Stimulated activated naive CD8-positive, alpha-beta T cell treated with anti-CD3 and anti-CD28 coated beads, Interleukin-15, Interleukin-2, amounts not matched to agents 100 ng/mL and 50 ng/mL, for 24 hours (primary cell): ENCODE measurements around the gene SART3.

Experiments used
- H3K27ac Mint-ChIP-seq: one replicate; pipeline ENCODE4 v1.8.0; 2021; ENCODE audit warnings: mild to moderate bottlenecking, mixed read lengths
- H3K27me3 Mint-ChIP-seq: one replicate; pipeline ENCODE4 v1.8.0; 2021; ENCODE audit warnings: mixed read lengths
- H3K36me3 Mint-ChIP-seq: one replicate; pipeline ENCODE4 v1.8.0; 2021; ENCODE audit warnings: low read depth, mixed read lengths
- H3K4me1 Mint-ChIP-seq: one replicate; pipeline ENCODE4 v1.8.0; 2021; ENCODE audit warnings: low read depth, mixed read lengths
- H3K4me3 Mint-ChIP-seq: one replicate; pipeline ENCODE4 v1.8.0; 2021; ENCODE audit warnings: mild to moderate bottlenecking, mixed read lengths
- H3K9me3 Mint-ChIP-seq: one replicate; pipeline ENCODE4 v1.8.0; 2021; ENCODE audit warnings: mixed read lengths

Gene SART3

GRCh38 chr12:108602209-108602705 is 41.3 kb upstream of the SART3 start:
- no peak overlapping the region for H3K27ac Mint-ChIP-seq
- H3K4me3 Mint-ChIP-seq = no peak overlapping the region
- H3K9me3 Mint-ChIP-seq = no peaks in the 10 kb centered on the region
- H3K4me1 Mint-ChIP-seq = peaks cover 3% of the 10 kb centered on the region
- H3K27me3 Mint-ChIP-seq = peaks cover 4% of the 10 kb centered on the region
- no peaks in the 10 kb centered on the region for H3K36me3 Mint-ChIP-seq

GRCh38 chr12:108600702-108601007 is 39.7 kb upstream of the SART3 start:
- no peak overlapping the region for H3K27ac Mint-ChIP-seq
- H3K27me3 Mint-ChIP-seq = peaks cover 4% of the 10 kb centered on the region
- peaks cover 3% of the 10 kb centered on the region for H3K4me1 Mint-ChIP-seq
- H3K9me3 Mint-ChIP-seq = no peaks in the 10 kb centered on the region
- no peaks in the 10 kb centered on the region for H3K36me3 Mint-ChIP-seq
- H3K4me3 Mint-ChIP-seq = no peak overlapping the region

DNA sequence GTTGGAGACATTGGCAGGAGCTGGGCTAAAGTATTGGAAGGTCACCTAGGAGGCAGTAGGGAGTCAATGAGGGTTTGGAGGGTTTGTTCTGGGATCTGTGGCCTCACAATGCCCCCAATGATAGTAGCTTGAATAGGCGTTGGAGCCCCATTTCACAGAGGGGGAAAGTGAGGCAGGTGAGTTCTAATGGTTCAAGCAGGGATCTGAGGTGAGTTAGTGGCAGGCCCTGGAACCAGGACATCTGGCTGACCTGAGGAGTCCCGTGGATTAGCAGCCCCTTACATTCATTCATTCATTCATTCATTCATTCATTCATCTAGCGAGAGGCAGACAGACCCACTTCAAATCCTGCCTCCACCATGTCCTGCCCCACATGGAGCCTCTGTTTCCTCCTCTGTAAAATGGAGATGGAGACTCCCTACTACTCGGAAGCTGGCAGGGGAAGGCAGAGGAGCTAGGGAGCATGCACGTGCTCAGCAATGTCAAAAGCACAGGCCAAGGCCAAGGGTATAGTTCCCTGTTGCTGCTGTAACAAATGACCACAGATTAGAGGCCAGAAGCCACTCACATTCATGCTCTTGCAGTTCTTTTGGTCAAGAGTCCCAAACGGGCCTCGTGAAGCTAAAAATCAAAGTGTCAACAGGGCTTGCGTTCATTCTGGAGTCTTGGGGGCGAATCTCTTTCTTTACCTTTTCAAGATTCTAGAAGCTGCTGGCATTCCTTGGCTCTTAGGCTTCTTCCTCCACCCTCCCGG is 39.2 kb upstream of the SART3 start:
- Mint-ChIP-seq H3K36me3 (no peaks in the 10 kb centered on the region), H3K27ac (no peak overlapping the region), H3K27me3 (peaks cover 4% of the 10 kb centered on the region), H3K4me3 (no peak overlapping the region), H3K9me3 (no peaks in the 10 kb centered on the region), H3K4me1 (no peaks in the 10 kb centered on the region)

DNA sequence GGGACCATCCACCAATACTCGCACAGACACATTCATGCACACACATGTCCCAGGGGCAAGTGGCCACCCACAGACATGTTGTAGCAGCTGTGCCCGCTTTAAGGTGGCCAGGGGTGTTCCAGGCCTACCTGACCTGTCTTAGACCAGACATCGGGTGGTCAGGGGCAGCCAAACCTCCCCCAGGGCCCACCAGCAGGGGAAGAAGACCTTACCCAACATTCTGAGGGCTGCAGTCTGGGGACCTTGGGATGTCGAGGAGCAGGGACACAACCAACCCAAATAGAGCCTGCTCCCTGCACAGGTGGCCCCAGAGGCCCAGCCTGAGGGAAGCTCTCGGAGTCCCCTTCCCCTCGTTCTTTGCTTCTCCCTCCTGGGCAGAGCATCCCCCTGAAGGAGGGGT is 38.6 kb upstream of the SART3 start:
- Mint-ChIP-seq H3K4me1 (no peaks in the 10 kb centered on the region), H3K36me3 (no peaks in the 10 kb centered on the region), H3K27me3 (peaks cover 4% of the 10 kb centered on the region), H3K4me3 (no peak overlapping the region), H3K27ac (no peak overlapping the region), H3K9me3 (no peaks in the 10 kb centered on the region)

DNA sequence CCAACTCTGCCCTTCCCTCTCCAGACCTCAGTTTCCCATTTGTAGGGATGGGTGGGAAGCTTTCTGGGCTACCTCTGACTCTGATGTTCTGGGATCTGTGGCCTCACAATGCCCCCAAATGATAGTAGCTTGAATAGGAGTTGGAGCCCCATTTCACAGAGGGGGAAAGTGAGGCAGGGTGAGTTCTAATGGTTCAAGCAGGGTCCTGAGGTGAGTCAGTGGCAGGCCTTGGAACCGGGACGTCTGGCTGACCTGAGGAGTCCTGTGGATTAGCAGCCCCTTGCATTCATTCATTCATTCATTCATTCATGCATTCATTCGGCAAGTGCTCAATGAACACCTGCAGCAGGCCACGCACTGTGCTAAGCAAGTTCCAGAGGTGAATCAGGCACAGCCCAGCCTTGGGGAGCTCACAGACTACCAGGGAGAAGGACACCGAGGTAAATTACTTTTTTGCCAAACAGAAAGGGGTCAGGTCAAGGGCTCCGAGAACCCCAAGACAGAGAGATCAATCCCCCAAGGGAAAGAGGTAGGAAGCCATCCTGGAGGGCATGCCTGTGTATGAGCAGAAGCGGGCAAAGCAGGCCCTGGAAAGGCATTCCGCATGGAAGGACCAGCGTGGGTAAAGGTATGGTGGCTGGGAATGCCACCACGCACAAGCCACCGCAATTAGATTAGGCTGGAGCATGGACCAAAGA is 37.7 kb upstream of the SART3 start:
- Mint-ChIP-seq H3K27me3 (peaks cover 4% of the 10 kb centered on the region), H3K4me3 (no peak overlapping the region), H3K9me3 (no peaks in the 10 kb centered on the region), H3K27ac (no peak overlapping the region), H3K36me3 (no peaks in the 10 kb centered on the region), H3K4me1 (no peaks in the 10 kb centered on the region)

DNA sequence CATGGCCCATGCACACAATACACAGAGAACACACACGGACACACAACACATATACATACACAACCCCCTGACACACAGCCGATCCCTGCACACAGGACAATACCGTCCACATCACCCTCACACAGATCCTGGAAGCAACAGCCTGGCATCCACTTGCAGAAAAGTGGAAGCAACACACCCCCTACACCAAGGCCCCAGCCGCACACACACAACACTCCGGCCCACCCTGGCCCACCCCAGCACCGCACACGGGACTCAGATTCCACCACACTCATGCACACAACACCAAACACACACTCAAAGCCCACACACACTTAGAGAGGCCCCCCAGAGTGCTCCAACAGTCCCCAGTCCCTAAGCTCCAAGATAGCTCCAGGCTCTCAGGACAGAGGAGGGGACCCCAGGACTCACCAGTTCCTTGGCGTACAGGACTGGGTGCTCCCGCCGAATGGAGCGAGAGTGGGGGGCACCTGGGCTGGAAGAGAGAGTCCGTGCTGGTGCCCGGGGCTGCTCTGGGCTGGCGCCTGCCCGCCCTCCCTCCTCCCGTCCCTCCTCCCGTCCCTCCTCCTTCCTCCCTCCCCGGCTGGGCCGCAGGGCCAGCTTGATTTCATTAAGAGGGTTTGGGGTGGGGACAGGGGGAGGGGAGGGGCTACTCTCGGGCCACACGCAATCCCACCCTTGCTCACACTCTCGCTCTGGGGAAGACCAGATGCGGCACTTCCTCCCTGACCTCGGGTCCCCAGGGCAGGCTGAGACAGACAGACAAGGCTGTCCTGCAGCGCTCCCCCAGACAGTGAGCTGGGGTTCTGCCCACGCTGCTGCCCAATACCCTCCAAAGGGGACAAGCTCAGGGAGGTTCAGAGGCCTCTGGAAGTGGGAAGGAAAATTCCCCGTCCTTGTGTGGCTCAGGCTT is 36.8 kb upstream of the SART3 start, which contains the start of gene TMEM119:
Gene TMEM119, minus strand, starts transcription at position 526 of the 913 bp plus-strand sequence. CDS start 5,701 bp downstream, outside the sequence.
- Mint-ChIP-seq H3K36me3 (no peaks in the 10 kb centered on the region), H3K4me3 (no peak within 1 kb of the TSS), H3K9me3 (no peaks in the 10 kb centered on the region), H3K27me3 (peaks cover 4% of the 10 kb centered on the region), H3K27ac (no peak within 1 kb of the TSS), H3K4me1 (no peaks in the 10 kb centered on the region)

GRCh38 chr12:108596854-108597558 is 36.0 kb upstream of the SART3 start:
- Mint-ChIP-seq H3K9me3 (no peaks in the 10 kb centered on the region), H3K36me3 (no peaks in the 10 kb centered on the region), H3K27me3 (peaks cover 4% of the 10 kb centered on the region), H3K4me1 (no peaks in the 10 kb centered on the region), H3K4me3 (no peak overlapping the region), H3K27ac (no peak overlapping the region)

DNA sequence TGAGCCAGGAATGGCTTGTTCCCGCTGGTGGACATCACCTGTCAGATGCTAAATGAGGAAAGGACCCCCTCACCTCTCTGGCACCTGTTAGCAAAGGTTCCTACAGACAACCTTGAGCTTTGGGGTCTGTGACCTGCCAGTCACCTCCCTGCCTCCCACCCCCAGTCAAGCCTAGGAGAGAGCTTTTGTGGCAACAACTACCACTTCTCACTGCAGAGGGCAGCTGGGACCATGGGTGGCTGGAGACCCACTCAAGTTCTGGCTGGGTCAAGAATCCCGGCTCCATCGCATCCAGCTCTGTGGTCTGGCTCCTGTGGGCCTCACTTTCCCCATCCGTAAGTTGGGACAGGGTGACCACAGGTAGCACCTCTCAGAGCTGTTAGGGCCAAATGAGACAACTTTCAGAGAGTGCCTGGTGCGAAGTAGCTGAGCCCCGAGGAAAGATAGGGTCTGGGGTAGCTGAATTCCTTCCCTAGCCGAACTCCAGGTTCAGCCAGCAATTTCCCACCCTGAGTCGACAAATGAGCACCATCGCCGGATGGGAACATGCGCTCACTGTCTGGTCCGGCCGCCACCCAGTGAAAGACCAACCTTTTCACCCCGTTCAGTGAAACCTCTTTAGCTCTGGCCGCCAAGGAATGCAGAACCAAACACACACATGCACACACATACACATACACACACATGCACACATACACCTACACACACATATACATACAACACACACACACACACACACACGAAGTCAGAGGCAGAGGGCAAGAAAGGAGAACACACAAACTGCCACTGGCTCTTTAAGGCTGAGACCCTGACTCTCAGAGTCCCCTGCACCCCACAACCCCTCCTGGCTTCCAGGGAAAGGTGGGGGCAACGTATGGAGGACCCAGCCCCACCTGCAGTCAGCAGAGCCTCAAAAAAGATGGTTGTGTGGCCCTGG is 35.0 kb upstream of the SART3 start:
- peaks cover 4% of the 10 kb centered on the region for H3K27me3 Mint-ChIP-seq
- H3K36me3 Mint-ChIP-seq = no peaks in the 10 kb centered on the region
- no peak overlapping the region for H3K4me3 Mint-ChIP-seq
- no peak overlapping the region for H3K27ac Mint-ChIP-seq
- no peaks in the 10 kb centered on the region for H3K4me1 Mint-ChIP-seq
- H3K9me3 Mint-ChIP-seq = no peaks in the 10 kb centered on the region

DNA sequence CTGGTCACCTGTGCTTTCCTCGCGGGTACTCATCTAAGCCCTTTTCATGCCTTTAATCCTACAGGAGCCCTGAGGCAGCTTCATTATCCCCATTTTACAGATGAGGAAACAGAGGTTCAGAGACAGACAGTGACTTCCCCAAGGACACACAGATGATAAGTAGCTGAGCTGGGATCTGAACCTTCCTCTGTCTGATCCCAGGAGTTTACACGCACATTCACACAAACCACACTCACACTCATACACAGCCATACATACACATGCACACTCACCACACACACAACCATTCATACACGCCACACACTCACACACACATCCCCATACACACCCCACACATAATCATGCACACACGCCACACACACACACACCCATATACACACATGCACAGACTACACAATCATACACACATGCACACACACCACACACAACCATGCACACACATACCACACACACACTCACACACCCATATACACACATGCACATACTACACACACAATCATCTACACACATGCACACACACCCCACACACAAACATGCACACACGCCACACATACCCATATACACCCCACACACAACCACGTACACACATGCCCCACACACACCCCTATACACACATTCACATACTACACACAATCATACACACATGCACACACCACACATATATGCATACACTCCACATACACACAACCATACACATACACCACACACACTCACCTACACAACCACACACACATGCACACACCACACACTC is 34.2 kb upstream of the SART3 start:
- H3K4me1 Mint-ChIP-seq = no peaks in the 10 kb centered on the region

GRCh38 chr12:108594323-108594903 is 33.4 kb upstream of the SART3 start:
- peak overlapping the region; percentile 10 for H3K27ac Mint-ChIP-seq
- H3K4me3 Mint-ChIP-seq = no peak overlapping the region
- no peaks in the 10 kb centered on the region for H3K36me3 Mint-ChIP-seq
- peaks cover 4% of the 10 kb centered on the region for H3K27me3 Mint-ChIP-seq
- H3K4me1 Mint-ChIP-seq = no peaks in the 10 kb centered on the region
- no peaks in the 10 kb centered on the region for H3K9me3 Mint-ChIP-seq

More for the DNA sequence above, 34.2 kb upstream of the SART3 start:
- H3K9me3 Mint-ChIP-seq = no peaks in the 10 kb centered on the region
- H3K36me3 Mint-ChIP-seq = no peaks in the 10 kb centered on the region
- H3K27ac Mint-ChIP-seq = no peak overlapping the region
- H3K4me3 Mint-ChIP-seq = no peak overlapping the region
- peaks cover 4% of the 10 kb centered on the region for H3K27me3 Mint-ChIP-seq

DNA sequence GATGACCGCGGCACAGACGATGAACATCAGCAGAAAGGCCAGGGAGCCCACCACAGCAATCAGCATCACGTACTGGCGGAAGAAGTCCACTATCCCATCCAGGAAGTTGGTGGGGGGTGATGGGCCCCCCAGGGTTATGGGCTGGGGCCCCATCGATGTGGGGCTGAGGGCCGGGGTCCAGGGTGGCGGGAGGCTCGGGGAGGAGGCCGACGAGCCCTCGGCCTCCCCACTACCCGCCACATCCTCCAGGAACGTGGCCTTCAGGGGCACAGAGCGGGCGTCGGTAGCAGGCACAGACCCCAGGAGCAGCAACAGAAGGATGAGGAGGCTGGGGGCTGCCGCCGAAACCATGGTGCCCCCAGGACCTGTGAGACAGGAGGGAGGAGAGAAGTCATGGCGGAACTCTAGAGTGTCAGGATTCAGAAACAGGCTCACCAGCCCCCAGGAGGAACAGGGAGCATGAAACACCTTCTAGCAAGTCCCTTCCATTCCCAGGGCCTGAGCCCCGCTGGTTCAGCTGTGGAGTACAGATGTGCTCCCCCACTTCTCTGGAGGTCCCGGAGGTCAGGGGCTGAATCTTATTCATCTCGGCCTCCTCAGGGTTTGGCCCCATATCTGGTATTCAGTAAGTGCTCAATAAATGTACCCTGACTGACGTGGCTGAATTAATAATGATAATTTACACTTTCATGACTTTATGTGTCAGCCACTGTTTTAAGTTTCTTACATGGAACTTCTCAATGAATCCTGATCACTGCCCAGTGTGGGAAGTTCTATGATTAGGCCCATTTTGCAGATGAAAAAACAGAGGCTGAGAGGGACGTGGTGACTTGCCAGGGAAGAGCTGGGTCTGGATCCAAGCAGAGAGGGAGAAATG is 31.3 kb upstream of the SART3 start:
- no peaks in the 10 kb centered on the region for H3K27me3 Mint-ChIP-seq
- H3K9me3 Mint-ChIP-seq = no peaks in the 10 kb centered on the region
- H3K4me3 Mint-ChIP-seq = no peak overlapping the region
- H3K4me1 Mint-ChIP-seq = no peaks in the 10 kb centered on the region
- no peak overlapping the region for H3K27ac Mint-ChIP-seq
- no peaks in the 10 kb centered on the region for H3K36me3 Mint-ChIP-seq

DNA sequence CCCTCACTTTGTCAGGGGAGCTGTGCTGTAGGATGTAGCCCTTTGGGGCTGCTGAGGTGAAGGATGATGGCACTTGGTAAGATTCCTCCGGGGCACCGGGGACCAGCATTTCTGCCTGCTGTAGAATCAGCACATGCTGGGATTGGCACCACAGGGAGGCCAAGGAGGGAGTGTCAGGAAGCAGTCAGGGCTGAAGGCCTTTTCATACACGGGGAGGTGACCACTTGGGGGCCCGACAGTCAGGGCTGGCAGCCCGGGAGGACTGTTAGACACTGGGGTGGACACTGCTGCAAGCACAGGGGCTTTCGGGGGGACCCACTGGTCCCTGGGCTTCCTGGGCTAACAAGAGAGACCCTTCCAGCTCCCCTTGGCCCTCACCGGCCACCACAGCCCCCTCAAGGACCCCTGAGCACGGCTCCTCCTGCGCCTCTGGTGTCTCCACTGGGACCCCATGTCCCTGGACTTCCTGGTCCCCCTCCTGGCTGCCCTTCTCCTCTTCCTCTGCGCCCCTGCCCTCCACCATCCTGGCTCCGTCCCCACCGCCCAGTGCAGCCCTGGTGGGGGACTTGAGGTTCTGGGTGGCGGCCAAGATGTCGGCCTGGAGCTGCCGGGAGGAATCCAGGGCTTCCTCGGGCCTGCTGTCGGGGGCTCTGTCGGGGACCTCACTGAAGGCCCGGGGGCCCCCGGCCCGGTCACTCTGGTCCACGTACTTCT is 30.5 kb upstream of the SART3 start:
- H3K27me3 Mint-ChIP-seq = no peaks in the 10 kb centered on the region
- H3K4me1 Mint-ChIP-seq = no peaks in the 10 kb centered on the region
- H3K9me3 Mint-ChIP-seq = no peaks in the 10 kb centered on the region
- no peak overlapping the region for H3K27ac Mint-ChIP-seq
- no peaks in the 10 kb centered on the region for H3K36me3 Mint-ChIP-seq
- H3K4me3 Mint-ChIP-seq = no peak overlapping the region
